Muscle layer of colon (tissue), 2 donors: ENCODE results near the gene HS6ST3.
"Not testable (repeated sequence)": the region's sequence is repeated elsewhere in the genome, so short reads cannot be mapped to it uniquely, and the experiment has no call there.

ENCODE experiments used
- H3K27ac ChIP-seq: one replicate; pipeline ENCODE4 v1.7.0; 2013; ENCODE audit warnings: low read depth, mild to moderate bottlenecking, low read length, moderate library complexity
- H3K27me3 ChIP-seq, 2 donors: one replicate each; pipeline ENCODE4 v1.7.0; 2013; ENCODE audit warnings: low read length in 2 of 2, mild to moderate bottlenecking in 2 of 2; ENCODE audit not compliant: insufficient read depth in 2 of 2, control insufficient read depth in 1 of 2
- H3K36me3 ChIP-seq: one replicate; pipeline ENCODE4 v1.7.0; 2013; ENCODE audit warnings: mild to moderate bottlenecking, low read length; ENCODE audit not compliant: insufficient read depth
- H3K4me1 ChIP-seq: one replicate; pipeline ENCODE4 v1.7.0; 2013; ENCODE audit warnings: mild to moderate bottlenecking, low read length; ENCODE audit not compliant: insufficient read depth
- H3K4me3 ChIP-seq, 2 donors: one replicate each; pipeline ENCODE4 v1.7.0; 2013; ENCODE audit warnings: low read length in 2 of 2, low read depth in 1 of 2, mild to moderate bottlenecking in 1 of 2, moderate library complexity in 1 of 2
- H3K9ac ChIP-seq: one replicate; pipeline ENCODE4 v1.7.0; 2013; ENCODE audit warnings: low read length
- H3K9me3 ChIP-seq: one replicate; pipeline ENCODE4 v1.7.0; 2013; ENCODE audit warnings: mild to moderate bottlenecking, low read length
- donor health status: abdominal sarcoma.
- donor health status: Adenocarcinoma of cecum.

The HS6ST3 gene

DNA sequence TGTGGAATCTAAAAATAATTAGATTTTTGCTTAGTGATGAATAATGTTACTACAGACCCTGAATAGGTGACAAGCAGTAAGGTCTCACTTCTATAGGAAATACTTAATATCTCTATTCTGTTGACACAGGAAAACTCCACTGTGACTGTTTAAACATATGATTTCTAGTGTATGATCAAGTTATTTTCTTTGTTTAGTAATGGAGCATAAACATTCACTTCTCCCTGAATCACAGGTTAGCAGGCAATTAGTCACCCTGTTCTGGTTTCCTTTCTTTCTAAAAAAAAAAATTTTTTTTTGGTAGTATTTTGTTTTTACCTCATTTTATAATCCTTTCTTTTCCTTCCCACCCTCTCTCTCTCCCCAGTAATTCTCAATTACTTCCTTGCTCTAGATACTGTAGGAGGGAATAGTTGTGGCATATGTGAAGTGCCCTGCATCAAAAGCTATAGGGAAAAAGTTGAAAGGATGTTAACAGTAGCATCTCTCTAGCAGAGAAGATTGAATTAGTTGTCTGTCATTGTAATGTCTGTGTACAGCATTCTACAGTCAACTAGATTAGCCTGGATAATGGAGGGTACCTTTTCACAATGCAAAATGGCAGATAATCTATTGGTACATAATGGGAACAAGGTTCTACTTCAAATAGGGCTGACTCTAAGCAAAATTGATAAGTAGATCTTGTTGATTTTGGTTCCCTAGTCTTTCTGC, 3.5 kb downstream of the HS6ST3 start:
- no peak overlapping the region for H3K4me3 ChIP-seq
- H3K9ac ChIP-seq, result no peak overlapping the region
- H3K27ac ChIP-seq, result no peak overlapping the region
- peaks cover 11 to 19% of the 10 kb centered on the region in 2 donors for H3K27me3 ChIP-seq
- H3K9me3 ChIP-seq, result no peaks in the 10 kb centered on the region
- H3K36me3 ChIP-seq, result no peaks in the 10 kb centered on the region
- no peaks in the 10 kb centered on the region for H3K4me1 ChIP-seq

DNA sequence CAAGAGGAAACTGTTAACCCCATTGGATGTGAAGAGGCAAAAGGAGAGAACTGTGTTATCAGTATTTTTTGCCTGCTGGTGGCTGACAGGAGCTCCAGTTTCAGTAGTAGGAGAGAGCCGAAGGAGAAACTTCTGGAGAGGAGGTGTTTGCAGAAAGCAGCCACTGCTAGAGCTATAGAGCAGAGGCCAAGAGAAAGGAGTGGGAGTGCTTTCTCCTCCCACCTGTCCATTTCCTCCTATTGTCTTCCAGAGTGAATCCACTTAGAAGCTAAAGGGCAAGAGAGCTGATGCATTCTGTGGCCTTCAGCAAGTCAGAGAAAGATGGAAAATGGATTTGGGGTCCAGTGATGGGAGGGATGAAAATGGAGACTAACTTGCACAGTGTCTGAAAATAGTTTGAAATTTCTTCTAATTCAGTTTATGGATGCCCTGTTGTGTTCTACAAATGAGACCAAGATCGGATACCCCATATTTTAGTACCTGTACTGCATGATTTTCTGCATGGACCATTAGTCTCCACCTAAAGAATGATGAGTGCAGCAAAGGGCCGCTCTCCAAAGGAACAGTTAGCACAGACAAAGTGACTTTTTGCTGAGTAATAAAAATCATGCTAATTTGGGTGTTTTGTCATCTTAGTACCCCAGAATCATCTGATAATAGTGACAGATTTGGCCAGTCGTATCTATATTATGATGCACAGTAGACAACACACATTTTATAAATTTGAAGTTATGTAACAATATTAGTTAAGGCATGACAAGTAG, 10.7 kb downstream of the HS6ST3 start:
- Histone ChIP-seq H3K27ac (no peak overlapping the region), H3K9ac (no peak overlapping the region), H3K4me1 (no peaks in the 10 kb centered on the region), H3K36me3 (no peaks in the 10 kb centered on the region), H3K4me3 (no peak overlapping the region), H3K27me3 (no peaks in the 10 kb centered on the region), H3K9me3 (no peaks in the 10 kb centered on the region)

DNA sequence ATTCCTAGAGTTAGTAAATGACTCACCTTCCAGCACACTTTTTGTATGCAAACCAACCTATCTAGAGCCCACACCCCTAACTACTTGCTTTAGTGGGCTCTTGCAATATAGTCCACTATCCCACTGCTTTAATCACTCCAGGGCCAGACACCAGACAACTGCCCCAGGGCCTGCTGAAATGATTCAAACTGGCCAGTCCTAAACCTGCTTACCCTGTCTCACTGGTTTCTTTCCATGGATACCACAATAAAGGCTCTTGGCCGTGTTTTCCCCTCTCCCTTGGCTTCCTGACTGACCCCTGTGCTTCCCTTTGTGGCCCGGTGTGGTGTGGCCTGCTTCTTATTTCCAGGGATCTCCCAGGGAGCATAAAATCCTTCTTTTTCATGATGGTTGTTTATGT, 14.6 kb downstream of the HS6ST3 start:
- Histone ChIP-seq H3K9ac (no peak overlapping the region), H3K27me3 (no peaks in the 10 kb centered on the region), H3K4me3 (no peak overlapping the region), H3K27ac (no peak overlapping the region), H3K4me1 (no peaks in the 10 kb centered on the region), H3K9me3 (no peaks in the 10 kb centered on the region), H3K36me3 (no peaks in the 10 kb centered on the region)

DNA sequence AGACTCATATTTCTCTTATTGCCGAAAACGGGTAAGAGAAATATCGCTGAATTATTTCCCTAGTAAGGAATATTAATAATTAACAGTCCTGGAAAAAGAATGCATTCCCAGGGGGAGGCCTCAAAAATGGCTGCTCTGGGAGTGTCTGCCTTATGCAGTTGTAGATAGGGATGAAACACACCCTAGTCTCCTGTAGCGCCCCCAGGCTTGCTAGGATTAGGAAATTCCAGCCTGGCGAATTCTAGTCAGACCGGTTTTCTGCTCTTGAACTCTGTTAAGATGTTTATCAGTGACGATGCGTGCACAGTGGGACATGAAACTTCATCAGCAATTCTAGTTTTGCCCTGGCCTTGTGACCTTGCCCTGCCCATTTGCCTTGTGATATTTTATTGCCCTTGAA, 18.2 kb downstream of the HS6ST3 start:
- not testable (repeated sequence) for H3K27ac ChIP-seq, H3K9me3 ChIP-seq, H3K36me3 ChIP-seq, H3K4me3 ChIP-seq, H3K9ac ChIP-seq, H3K27me3 ChIP-seq, H3K4me1 ChIP-seq

DNA sequence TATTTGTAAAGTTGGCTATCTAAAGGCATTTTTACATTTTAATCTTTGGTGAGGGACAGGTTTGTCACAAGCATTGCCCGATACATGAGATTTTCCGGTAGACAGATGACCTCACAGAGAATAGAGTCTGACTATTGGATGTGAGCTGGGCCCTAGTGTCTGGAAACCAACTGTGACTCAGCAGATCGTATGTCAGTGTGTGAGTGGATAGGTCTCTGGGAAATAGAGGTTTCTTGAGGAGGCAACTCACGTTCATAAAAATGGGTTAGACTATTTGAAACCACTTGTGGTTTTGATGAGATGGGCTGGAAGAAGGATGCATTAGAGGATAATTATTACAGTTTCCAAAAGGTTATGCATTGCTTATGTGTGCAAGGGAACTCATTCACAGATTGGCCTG, 19.2 kb downstream of the HS6ST3 start:
- no peak overlapping the region for H3K4me3 ChIP-seq
- no peaks in the 10 kb centered on the region for H3K9me3 ChIP-seq
- H3K27me3 ChIP-seq, result no peaks in the 10 kb centered on the region
- no peak overlapping the region for H3K9ac ChIP-seq
- H3K36me3 ChIP-seq, result no peaks in the 10 kb centered on the region
- no peak overlapping the region for H3K27ac ChIP-seq
- H3K4me1 ChIP-seq, result peaks cover 5% of the 10 kb centered on the region

DNA sequence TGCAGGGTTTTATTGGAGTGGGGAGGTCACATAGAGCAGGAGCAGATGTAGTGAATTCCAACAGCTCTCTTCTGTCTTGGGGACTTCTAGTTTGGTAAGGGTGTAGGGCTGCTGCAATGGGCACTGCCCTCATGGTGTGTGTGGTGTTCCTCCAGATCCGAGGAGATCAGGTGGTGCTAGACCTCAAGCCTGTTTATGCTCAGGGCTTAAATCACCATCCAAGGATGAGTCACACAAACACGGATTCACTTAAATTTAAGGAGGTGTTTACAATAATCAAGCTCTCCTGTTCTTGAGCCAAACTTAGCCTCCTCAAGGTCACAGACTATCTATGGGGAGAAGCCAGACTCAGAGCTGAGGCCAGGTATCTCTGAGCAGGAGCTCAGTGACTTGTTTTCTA, 23.0 kb downstream of the HS6ST3 start:
- Histone ChIP-seq H3K27me3 (no peaks in the 10 kb centered on the region), H3K4me3 (no peak overlapping the region), H3K27ac (no peak overlapping the region), H3K36me3 (no peaks in the 10 kb centered on the region), H3K9ac (no peak overlapping the region), H3K4me1 (peaks cover 5% of the 10 kb centered on the region), H3K9me3 (no peaks in the 10 kb centered on the region)

DNA sequence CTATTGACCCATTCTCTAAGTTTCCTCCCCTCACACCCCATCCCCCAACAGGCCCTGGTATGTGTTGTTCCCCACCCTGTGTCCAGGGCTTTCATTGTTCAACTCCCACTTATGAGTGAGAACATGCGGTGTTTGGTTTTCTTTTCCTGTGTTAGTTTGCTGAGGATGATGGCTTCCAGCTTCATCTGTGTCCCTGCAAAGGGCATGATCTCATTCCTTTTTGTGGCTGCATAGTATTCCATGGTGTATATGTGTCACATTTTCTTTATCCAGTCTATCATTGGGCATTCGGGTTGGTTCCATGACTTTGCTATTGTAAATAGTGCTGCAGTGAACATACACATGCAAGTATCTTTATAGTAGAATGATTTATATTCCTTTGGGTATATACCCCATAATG, 25.5 kb downstream of the HS6ST3 start:
- not testable (repeated sequence) for H3K27me3 ChIP-seq, H3K9ac ChIP-seq, H3K9me3 ChIP-seq, H3K36me3 ChIP-seq, H3K27ac ChIP-seq, H3K4me3 ChIP-seq, H3K4me1 ChIP-seq

DNA sequence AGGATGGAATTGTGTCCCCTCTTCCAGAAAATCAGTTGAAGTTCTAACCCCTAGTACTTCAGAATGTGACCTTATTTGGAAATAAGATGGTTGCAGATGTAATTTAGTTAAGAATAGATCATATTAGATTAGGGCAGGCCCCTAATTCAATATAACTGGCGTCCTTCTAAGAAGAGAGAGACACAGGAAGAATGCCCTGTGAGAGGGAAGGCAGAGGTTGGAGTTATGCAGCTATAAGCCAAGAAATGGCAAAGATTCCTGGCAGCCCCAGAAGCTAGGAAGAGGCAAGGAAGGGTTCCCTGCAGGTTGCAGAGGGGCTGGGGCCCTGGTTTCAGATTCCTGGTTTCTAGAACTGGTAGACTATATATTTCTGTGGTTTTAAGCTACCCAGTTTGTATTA, 30.0 kb downstream of the HS6ST3 start:
- H3K9me3 ChIP-seq, result no peaks in the 10 kb centered on the region
- H3K36me3 ChIP-seq, result no peaks in the 10 kb centered on the region
- no peak overlapping the region for H3K4me3 ChIP-seq
- H3K27ac ChIP-seq, result no peak overlapping the region
- no peaks in the 10 kb centered on the region for H3K4me1 ChIP-seq
- H3K27me3 ChIP-seq, result no peaks in the 10 kb centered on the region
- H3K9ac ChIP-seq, result no peak overlapping the region

DNA sequence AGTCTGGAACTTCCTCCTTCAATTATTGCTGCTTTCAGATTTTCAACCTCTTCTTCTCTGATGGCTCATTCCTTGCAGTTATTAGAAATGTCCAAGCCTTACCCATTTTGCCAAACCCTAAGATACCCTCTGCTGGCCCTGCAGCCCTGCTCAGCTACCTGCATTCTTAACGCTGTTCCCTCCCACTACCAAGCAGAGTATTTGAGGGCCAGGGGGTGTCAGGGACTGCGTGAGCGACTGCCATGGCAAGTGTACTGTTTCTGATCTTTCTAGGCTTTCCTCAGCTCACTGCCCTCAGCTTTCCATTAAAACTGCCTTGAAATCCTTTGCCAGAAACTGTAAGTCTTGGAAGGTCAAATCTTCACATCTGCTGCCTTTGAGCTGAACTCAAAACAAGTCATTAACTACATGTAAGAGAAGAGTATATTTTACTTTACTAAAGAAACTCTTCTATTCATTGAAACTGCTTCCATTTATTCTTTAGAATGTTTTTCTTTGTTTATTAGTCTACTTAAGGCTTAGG, 41.0 kb downstream of the HS6ST3 start:
- Histone ChIP-seq H3K9me3 (no peaks in the 10 kb centered on the region), H3K4me1 (no peaks in the 10 kb centered on the region), H3K36me3 (no peaks in the 10 kb centered on the region), H3K4me3 (no peak overlapping the region), H3K27ac (no peak overlapping the region), H3K9ac (no peak overlapping the region), H3K27me3 (no peaks in the 10 kb centered on the region)

DNA sequence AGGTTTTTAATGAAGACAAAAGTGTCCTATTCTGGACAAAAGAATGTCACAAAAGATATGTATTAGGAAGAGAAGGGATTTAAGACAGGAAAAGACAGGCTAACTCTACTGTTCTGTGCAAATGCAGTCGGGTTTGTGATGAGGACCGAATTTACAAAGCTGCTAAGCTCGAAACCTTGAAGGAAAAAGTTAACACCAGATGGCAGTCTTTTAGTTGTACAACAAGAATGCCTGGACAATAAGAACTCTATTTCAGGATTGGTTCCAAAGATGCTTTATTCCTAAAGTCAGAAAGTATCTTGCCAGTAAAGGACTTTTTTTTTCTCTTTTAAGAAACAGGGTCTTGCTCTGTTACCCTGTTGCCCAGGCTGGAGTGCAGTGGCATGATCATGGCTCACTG, 51.1 kb downstream of the HS6ST3 start:
- Histone ChIP-seq H3K27me3 (no peaks in the 10 kb centered on the region), H3K27ac (no peak overlapping the region), H3K4me1 (no peaks in the 10 kb centered on the region), H3K9me3 (no peaks in the 10 kb centered on the region), H3K9ac (no peak overlapping the region), H3K4me3 (no peak overlapping the region), H3K36me3 (no peaks in the 10 kb centered on the region)

DNA sequence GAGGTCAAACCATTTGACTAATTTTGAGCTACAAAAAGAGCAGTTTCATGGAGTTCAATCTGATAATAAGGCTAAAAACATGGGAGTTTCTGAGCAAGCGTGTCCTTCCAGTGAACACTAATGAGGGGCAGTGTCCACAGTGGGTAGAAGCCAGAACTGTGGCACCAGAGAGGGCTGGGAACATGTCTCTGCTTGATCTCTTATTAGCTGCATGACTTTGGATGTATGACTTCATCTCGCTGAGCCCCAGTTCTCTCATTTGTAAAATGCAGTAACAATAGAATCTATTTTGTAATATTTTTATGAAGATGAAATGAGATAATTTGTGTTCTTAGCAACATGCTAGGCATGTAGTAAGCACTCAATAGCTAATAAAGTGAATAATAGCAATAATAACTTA, 69.8 kb downstream of the HS6ST3 start:
- Histone ChIP-seq H3K9ac (no peak overlapping the region), H3K9me3 (no peaks in the 10 kb centered on the region), H3K27ac (no peak overlapping the region), H3K27me3 (no peaks in the 10 kb centered on the region), H3K36me3 (no peaks in the 10 kb centered on the region), H3K4me1 (no peaks in the 10 kb centered on the region), H3K4me3 (no peak overlapping the region)

DNA sequence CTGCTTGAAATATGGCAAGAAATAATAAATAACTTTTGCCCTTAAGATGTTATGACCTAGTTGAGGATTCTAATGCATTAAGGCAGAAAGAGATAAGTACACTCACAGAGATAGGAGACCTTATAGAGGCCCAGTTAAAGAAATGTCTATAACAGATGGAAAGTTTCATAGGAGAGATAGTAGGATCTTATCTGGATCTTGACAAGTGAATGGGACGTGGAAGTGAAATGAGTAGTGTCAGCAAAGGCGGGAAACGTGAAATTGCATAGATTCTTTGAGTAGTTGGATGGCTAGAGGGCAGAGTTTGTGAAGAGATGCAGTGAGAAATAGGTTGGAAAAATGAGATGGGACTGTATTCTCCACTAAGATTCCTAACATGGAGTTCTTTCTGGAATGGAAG, 71.2 kb downstream of the HS6ST3 start:
- H3K27me3 ChIP-seq, result no peaks in the 10 kb centered on the region
- H3K27ac ChIP-seq, result no peak overlapping the region
- no peaks in the 10 kb centered on the region for H3K9me3 ChIP-seq
- H3K4me3 ChIP-seq, result no peak overlapping the region
- H3K9ac ChIP-seq, result no peak overlapping the region
- no peaks in the 10 kb centered on the region for H3K36me3 ChIP-seq
- H3K4me1 ChIP-seq, result no peaks in the 10 kb centered on the region
